HG02571 (cell line): Measurements from ENCODE around the gene MBD2.
"Not testable (repeated sequence)": the region's sequence is repeated elsewhere in the genome, so short reads cannot be mapped to it uniquely, and the experiment has no call there.

ENCODE experiments used
- ATAC-seq: cut with Tn5 transposase; IDR thresholded peaks from one replicate; pipeline ENCODE4 v1.9.1; 2021; ENCODE audit warnings: mild to moderate bottlenecking, moderate library complexity; ENCODE audit not compliant: unreplicated experiment

MBD2 gene, protein sequence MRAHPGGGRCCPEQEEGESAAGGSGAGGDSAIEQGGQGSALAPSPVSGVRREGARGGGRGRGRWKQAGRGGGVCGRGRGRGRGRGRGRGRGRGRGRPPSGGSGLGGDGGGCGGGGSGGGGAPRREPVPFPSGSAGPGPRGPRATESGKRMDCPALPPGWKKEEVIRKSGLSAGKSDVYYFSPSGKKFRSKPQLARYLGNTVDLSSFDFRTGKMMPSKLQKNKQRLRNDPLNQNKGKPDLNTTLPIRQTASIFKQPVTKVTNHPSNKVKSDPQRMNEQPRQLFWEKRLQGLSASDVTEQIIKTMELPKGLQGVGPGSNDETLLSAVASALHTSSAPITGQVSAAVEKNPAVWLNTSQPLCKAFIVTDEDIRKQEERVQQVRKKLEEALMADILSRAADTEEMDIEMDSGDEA

DNA sequence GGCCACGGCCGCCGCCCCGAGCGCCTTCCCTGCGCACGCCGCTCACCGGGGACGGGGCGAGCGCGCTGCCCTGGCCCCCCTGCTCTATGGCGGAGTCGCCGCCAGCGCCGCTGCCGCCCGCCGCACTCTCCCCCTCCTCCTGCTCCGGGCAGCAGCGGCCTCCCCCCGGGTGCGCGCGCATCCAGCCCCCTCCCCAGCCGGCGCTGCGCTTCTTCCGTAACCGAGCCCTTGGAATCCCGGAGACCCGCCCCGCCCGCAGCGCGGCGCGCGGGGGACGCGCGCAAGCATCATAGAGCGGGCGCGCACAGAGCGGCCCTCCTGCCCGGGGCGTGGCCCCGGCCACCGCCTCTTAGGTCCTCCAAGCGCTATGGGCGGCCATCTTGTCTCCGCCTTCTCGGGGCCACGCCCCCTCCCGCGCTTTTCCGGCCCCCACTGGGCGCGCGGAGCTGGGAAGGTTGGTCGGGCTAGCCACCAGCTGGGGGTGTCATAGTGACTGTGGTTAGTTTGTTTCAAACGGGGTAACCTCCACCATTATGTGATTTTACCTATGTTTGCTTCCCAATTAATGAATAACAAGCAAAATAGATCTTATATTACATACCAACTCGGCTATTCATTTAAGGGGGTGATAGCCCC lies at the start of gene MBD2:
TSS of gene MBD2 (minus strand) at position 291 of the 636 bp plus-strand sequence. CDS start at position 181, 110 bp downstream.
- peak; percentile 89 for ATAC-seq

GRCh38 chr18:54269893-54270844 lies 45.7 kb upstream of the MBD2 start:
- peak; percentile 36 for ATAC-seq

DNA sequence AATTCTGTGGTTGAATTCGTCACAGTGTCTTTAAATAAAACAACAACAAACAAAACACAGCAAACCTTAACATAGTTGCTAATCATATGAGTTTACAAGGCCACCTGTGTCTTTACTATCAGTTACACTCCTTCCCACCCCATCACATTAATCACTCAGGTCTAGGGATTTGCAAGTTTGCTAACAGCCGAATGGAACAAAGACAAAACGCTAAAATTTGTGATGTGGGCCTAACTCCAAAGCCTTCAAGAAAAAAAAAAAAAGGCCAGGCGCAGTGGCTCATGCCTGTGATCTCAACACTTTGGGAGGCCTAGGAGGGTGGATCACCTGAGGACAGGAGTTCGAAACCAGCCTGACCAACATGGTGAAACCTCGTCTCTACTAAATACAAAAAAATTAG lies 44.3 kb upstream of the MBD2 start:
- no peak for ATAC-seq

DNA sequence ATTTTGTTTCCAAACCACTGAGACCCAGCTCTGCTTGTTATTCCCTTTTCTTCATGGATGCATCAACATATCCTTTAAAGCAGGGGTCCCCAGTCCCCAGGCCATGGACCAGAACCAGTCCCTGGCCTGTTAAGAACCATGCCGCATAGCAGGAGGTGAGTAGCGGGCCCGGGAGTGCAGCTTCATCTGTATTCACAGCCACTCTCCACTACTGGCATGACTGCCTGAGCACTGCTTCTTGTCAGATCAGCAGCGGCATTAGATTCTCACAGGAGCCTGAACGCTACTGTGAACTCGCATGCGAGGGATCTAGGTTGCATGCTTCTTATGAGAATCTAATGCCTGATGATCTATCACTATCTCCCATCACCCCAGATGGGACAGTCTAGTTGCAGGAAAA lies 43.2 kb upstream of the MBD2 start:
- no peak for ATAC-seq

DNA sequence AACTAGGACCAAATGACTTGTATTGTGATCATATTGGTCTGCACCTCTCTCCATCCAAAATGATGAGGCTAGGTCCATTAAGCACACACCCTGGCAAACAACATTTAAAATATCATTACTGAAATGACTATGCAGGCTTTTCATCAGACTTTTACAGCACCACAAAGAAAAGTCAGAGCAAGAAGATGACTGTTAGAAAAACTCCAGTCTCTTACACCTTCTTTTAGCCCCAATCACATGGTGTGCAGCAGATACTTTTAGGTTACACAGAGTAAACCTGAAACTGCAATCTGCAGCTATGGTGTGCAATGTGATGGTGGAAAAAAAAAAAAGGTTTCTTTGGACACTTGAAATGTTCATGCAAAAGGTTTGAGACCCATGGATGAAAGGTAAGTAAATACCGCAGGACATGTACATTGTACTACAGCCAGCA lies 39.5 kb upstream of the MBD2 start:
- peak; percentile 76 for ATAC-seq

GRCh38 chr18:54261894-54262293 lies 37.4 kb upstream of the MBD2 start:
- ATAC-seq, result peak; percentile 56

DNA sequence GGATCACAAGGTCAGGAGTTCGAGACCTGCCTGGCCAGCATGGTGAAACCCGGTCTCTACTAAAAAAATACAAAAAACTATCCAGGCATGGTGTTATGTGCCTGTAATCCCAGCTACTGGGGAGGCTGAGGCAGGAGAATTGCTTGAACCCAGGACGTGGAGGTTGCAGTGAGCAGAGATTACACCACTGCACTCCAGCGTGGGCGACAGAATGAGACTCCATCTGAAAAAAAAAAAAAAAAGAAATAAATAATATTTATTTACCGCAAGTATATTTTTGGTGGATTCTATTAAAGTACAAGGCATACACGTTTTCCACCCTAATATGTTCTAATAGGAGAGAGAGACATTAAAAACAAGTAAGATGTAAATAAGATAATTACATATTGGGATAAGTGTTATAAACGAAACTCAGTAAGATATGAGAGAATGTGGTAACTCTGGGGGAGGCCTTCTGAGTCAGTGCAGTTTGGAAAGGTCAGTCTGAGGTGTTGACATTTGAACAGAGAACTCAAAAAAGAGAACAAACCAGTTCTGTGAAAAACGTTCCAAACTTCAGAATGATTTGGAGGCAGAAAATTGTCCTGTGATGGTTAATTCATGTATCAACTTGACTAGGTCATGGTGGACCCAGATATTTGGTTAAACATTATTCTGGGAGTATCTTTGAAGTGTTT lies 36.1 kb upstream of the MBD2 start:
- ATAC-seq, result peak; percentile 29

DNA sequence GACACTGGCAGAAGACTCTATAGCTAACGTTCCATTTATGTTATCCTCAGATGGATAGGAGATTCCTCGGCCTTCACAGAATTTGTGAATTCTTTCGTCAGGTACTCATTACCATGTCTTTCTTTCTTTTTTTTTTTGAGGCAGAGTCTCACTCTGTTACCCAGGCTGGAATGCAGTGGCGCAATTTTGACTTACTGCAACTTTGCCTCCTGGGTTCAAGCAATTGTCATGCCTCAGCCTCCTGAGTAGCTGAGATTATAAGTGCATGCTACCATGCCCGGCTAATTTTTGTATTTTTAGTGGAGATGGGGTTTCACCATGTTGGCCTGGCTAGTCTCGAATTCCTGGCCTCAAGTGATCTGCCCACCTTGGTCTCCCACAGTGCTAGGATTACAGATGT lies 33.3 kb upstream of the MBD2 start:
- ATAC-seq, result not testable (repeated sequence)

DNA sequence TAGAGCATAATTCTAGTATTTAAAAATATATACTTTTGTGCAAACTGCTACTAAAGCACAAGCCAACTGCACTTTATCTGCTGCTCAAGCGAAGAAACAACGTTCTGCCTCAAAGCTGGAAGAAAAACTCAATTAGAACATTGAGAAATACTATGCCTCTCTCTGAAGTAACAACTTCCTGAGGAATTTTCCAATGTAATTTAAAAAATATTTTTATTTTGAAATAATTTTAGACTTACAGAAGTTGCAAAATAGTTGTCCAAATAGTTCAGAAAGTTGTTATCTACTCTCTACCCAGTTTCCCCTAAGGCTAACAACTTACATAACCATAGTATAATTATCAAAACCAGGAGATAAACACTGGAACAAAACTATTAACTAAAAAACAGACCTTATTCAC lies 32.5 kb upstream of the MBD2 start:
- no peak for ATAC-seq

DNA sequence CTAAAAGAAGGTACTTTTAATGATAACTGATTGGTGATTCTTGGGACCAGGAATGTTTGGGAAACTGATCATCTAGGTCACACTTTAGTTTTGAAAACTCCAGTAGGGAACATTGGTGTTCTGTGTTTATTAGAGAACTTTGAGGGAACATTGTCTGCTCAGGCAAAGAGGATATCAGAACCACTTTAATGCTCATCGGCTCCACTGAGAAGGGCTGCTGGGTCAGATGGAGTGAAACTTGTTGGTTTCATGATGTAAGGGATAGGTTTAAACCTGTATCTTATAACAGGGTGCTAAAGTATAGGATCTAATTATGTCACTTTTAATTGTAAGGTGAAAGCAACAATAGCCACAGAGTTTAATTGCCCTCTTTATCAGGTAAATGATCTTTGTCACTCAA lies 30.7 kb upstream of the MBD2 start:
- ATAC-seq, result no peak

DNA sequence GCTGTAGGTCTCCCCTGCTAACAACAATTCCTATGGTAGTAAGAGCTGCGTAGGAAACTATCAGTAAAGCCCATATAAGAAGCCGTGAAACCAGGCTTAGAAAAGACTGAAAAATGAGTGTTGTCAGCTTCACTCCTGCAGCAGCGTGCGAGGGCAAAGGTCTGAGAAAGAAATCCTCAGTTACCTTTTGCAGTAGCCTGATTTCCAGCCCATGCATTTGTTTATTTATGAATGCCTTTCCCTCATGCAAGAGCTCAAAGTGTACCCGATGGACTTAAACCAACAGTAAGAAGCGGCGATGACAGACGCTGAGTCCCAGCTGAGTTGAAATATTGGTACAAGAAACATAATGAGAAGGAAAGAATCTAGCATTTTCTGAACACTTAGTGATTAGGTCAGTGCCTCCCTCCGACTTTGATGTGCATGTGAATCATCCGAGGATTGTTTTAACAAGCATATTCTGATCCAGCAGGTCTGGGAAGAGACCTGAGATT lies 29.8 kb upstream of the MBD2 start:
- no peak for ATAC-seq

DNA sequence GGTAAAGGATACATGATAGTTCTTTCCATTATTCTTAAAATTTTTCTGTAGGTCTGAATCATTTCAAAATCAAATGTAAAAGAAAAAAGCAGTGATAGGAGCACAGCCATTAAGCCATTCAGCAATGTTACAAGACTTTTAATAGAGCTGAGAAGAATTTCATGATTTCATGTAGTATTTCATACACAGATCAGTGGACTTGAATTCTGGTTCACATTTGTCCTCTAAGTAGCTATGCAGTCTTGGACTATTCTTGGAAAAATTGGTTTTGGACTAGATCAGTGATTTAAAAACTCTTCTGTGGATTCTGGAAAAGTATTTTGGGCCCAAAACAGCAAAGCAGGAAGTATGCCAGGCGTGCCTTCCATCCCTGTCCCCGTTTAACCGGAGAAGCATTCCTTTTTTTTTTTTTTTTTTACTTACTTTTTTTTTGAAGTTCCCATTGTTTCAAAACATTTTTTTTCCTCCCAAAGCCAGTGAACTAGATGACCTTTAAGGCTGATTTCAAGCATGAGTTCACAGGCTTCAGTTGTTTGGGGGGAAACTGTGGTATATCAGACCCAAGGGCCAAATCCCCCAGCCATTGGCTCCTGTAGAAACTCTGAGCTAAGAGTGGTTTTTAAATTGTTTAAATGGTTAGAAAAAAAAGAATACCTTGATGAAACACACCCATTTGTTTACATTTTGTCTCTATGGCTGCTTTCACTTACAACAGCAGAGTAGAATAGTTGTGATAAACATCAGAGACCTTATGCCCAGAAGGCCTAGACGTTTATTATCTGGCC lies 27.3 kb upstream of the MBD2 start:
- no peak for ATAC-seq

DNA sequence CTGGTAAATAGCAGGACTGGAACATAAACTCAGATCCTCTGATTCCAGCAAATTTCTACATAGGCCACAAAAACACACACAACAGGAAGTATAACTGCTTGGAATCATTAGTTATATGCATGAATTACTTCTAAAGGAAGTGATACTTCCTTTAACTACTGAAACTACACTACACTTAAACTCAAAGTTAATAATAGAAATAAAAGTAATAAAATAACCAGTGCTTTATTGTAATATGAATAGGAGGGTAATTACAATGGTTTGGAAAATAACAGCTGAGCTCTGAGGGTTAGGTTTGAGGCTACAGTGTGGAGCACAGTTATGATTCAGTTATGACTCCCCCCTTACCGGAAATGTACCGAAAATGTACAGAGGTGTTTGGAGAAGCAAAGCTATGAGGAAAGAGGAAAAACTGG lies 26.4 kb upstream of the MBD2 start:
- peak; percentile 56 for ATAC-seq

DNA sequence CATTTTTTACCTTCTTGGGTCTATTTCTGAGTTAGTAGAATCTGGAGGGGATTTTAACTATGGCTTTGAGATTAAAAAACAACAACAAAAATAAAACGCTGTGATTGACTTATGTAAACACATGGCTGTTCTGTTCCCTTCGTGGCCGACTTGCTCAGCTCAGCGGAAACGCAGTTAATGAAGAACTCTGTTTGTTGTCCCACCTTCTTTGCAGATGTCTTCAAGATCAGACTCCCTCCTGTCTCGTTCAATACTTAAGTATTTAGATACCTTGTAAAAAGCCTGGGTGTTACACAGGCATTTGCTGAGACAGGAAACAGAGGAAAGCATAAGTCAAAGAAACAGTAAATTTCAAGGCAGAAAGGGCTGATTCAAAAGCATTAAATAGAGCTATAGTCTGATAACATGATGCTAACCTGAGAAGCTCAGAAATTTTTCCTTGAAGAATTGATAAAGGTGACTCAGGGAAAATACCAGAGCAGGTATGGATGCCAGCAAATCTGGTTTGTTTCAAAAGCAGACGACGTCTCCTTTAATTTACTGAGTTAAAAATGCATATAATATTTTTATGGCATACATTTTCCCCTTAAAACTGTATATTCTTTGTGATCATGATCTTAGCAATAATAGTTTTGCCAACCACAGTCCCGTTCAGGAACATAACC lies 23.2 kb upstream of the MBD2 start:
- ATAC-seq, result no peak

- ATAC-seq, result no peak
These were observed 17.9 kb upstream of the MBD2 start for GRCh38 chr18:54242327-54242726.

GRCh38 chr18:54241483-54241882 lies 17.0 kb upstream of the MBD2 start:
- ATAC-seq, result no peak

- no peak for ATAC-seq
These were observed 16.2 kb upstream of the MBD2 start for GRCh38 chr18:54240629-54241107.

GRCh38 chr18:54239601-54240000 lies 15.1 kb upstream of the MBD2 start:
- no peak for ATAC-seq

DNA sequence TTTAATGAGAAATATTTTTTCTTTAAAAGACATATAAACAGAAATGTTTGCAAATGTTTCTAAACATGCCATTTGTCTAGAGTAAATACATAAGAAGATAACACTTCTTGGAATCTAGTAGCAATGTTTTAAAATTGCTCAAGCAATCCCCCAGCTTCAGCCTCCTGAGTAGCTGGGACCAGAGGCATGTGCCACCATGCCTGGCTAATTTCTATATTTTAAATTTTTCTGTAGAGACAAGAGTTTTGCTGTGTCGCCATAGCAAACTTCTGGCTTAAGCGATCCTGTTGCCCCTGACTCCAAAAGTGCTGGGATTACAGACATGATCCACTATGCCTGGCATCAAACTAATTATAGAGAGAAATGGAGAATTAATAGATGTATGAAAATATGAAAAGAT lies 14.6 kb upstream of the MBD2 start:
- no peak for ATAC-seq
